Measurements from ENCODE around the gene PKHD1.

Gene PKHD1

DNA sequence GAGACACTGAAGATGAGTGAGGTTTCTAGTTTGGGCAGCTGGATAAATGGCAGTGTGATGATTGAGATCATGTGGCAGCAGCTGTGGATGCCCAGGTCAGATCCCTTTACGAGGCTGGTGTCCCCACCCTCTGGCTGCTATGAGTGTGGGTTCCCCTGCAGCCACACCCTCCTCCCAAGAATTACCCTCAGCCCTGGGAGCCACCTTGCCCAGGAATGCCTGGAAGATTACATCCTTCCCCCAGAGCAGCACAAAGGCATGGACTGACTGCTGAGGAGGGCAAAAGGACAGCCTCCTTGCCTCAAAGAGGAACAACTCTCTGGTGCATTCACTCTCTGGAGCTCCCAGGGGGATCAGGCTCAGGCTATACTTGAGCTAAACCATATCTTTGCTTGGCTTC, 15.0 kb upstream of the PKHD1 start:
- DNase-seq, result no peak

DNA sequence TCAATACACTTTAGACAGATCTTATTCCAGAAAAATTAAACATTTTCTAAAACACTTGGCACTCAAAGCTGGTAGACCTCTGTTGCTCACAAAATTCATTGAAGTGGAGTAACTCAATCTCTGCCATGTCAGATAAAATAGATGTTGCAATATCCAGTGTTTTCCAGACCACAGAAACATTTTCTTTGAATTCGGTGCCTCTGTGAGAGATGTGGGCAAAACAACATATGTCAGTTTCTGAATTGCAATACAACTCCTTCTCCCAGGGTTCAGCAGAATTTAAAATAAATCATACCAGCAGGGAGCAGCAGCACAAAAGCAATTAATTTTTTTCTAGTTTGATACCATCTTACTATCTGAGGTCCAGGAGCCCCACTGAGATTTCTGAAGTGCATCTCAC, 11.3 kb upstream of the PKHD1 start:
- no peak for DNase-seq

DNA sequence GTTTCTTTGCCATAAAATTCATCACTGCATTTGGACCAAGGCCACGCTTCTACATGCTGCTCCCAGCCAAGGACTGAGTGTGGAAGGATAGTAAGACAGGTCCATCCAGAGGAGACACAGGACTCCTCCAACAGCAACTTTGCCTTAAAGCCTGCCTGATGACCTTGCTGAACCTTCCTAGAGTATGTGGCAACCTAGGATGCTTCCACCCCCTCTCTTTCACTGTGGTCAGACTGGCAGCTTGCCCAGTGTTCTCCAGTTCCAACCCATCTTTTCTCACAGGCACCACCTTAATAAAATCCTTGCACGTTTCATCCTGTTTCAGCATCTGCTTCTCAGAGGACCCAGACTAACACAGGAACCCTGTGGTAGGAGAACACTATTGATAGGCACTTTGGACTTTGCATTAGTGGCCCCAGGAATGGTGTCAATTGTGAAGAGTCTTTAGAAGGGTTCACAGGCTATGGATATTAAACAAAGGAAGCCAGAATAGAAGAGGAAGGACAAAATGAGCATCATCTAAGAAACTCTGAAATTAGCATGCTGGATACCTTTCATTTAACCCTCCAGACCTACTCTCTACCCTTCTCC, 2.4 kb upstream of the PKHD1 start:
- no peak for DNase-seq

DNA sequence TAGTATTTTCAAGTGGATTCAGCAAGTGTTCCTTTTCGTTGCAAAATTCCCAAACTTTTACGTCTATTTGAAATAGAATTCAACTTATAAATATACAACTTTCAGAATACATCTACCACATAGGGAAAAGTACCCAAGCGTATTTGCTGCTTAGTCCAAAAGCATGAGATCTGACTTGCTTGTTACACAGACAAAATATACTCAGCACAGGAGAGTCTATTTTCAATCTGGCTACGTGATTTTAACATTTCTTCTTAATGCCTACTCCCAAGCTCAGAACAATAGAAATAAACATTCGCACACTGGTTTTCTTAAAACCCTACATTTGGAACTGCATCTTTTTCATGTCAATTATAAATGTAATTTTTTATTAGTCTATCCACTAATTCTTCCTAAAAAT, 672 bp downstream of the PKHD1 start:
- DNase-seq, result no peak

DNA sequence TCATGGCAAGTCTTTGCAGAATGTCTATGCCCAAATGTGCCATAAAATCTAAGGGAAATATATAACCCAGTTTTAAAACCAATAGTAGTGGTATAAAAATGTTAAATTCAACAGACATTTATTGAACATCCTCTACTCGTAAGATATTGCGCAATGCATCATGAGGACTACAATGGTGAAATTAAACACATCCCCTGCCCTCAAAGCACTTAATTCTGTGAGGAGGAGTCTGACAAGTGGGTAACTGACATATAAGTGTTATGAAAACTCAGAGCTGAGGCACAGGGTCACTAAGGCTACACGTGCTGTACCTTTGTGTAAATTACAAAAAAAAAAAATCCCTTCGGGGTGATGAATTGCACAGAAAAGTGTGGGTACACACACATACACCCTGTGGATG, 6.2 kb downstream of the PKHD1 start:
- DNase-seq, result no peak

DNA sequence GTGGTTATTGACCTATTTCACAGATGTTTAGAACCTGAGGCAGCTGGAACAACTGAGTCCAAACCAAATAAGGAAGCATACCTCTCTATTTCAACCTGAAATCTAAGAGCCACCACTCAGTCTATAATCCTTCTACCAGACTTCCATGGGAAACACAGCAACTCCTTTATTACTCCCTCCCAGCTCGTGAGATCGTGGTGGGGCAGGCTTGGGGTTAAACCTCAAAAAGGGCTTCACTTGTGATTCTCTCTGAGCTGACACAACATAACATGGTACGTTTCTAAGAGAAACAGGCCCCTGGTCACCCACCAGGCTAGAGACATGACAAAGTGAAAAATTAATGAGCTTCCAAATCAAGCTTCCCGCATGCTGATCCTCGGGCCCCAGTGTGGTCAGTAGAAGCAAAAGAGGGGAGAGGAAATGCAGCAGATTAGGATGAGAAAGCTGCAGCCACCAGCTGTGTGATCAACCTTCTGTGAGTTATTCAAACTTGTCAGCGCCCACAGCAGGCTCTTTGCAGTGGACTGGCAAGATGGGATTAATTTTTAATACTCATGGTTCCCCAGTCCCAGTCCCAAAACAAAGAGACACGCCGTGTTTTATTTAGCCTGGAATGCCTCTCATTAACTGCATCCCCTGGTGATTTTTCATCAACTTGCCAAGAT, 9.3 kb downstream of the PKHD1 start:
- DNase-seq, result no peak

DNA sequence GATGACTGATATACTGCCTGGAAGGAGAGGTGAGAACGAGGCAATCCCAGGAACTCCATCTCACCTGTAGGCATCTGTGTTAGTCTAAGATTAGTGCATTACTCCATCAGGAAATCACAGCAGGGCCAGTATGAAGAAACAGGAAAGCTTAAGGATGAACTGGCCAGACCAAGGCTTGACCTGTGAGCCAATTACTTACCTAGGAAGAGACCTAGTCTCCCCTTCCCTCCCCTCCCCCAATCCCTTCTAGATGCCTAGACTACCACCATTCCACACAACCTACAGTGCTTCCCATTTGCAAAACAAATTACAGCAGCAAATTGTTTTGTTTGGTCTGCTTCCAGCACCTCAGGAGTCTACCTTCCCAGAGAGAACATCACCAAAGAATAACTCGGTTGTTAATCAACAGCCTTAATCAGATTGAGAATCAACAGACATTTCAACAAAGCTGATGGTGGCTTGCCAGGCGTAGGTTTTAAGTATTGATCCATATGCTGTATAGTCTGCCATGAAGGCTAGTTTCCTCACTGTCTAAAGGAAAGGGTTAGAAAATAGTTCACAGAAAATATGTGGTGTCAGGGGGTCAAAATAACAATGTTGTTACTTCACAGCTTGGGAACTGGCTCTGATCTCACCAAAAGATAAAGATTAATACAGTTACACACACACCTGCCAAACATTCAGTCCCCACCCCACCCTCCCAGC, 10.1 kb downstream of the PKHD1 start:
- no peak for DNase-seq

DNA sequence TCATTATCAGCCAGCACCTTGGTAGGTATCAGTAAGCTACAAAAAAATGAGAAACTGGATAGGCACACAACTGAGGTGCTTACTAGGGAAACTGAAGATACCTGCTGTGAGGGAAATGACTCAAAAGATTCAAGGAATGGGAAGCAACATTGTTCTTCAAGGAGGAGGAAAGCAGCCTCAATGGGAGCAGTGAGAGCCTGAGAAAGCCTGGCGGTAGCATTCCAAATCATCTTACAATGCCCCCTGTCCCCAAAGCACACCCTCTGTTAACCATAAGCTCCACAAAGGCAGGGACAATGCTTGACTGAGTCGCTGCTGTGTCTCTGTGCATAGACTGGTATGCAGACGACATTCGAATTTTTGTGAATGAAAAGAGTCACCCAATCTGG, 10.6 kb downstream of the PKHD1 start:
- DNase-seq, result no peak

DNA sequence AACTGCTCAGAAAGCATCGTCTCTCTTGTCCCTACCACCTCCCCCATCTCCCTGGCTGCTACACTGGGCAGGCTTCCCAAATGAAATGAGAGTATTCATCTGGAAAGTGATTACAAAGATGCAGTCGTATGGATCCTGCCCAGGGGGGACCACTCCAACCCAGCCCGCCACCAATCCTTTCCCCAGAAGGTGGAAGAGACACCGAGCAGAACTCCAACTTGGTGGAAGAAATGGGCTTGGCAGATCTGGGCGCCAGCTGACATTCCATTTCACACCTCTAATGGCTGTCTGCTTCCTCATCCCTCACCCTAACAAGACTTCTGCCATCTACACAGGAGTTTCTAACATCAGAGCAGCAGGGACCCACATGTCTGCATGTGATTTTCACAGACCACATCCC, 12.7 kb downstream of the PKHD1 start:
- DNase-seq, result no peak

DNA sequence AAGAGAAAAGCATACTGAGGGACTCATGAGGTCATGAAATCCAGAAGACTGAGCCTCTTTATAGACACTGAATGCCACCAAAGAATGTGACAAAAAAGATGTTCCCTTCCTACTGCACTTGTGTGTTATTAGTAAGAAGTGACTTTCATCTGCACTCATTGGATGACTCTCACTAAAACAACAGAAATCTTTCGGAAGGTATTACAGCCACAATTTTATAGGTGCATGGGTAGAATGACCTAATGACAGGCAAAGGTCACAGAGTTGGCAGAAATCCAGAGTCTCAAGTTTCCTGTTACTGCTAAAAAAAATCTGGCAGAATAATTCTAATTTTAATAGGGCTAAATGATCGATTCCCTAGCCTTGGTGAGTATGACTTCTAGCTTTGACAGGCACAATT, 13.3 kb downstream of the PKHD1 start:
- DNase-seq, result no peak

DNA sequence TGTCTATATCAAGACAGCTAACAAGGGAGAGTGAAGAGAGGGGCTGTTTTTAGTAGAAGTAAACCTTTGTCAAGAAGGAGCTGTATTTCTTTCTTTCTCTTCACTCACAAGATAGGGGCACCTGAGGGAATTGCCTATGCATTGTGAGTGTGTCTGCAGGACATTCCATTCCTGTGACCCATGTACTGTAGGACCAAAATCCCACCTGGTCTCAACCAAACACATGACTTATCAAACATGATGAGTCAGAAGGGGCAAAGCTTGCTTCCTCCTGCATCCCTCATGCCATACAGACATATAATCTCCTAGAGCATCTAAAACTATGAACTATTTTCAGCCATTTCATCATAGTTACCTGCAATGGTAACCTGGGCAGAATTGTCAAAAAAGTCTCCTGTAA, 21.8 kb downstream of the PKHD1 start:
- no peak for DNase-seq

DNA sequence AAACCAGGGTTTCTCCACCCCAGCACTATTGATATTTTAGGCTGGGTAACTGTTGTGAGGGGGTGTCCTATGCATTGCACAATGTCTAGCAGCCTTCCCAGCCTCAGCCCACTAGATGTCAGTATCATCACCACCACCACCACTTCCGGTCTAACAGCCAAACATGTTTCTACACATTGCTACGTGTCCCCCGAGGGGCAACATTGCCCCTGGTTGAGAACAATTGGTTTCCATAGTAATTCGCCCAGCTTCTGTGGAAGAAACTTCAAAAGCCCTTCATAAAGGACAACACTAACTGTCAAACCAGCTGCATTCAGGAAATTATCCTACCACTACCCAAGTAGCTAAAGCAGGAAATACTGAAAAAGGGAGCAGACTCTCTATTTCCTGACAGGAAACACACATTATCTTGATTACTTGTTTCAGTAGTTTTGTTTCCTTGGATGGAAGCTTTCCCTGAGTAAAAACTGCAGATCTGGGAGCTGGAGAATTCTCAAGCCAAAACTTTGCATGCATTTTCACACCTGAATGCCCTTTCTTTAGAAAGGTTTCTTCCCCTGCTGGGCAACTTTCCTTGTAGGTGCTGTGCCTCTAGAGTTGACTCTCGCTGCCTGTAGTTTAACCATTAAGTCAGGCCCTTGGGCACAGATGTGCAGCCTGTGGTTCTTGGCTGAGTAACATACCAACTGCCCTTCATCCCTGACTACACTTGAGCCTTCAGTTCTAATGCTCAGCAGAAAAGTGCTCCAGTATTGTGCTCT, 23.6 kb downstream of the PKHD1 start:
- no peak for DNase-seq

DNA sequence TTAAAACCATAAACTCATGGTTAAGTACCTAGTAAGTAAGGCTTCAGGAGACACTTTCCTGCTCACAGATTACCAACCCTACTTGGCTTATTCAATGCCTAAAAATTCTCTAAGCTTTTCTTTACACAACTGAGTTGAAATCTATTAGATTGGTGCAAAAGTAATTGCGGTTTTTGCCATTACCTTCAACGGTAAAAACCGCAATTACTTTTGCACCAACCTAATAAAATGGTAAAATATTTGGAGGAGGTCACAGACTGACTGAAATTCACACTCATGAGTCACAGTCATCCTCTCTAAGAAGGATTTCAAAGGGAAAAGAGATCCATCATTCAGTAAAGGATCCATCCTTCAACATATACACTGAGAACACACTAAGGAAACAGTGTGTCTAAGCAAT, 25.9 kb downstream of the PKHD1 start:
- no peak for DNase-seq

DNA sequence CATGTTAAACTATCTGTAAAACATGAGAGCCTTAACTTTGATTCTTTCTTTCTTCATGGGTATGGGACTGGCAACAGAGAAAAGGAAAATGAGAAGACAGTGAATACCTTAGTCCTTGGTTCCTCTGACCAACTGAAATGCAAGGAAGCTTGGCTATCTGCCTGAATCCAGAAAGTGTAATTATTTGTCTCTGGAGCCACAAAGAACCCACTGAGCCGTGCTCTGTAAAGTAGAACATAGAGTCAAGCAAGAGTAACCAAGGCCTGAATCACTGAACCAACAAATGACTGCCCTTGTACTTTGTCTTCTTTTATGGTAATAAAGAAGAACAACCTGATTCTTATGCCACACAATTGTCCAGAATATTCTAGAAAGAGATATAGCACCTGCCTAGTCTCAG, 27.6 kb downstream of the PKHD1 start:
- no peak for DNase-seq

DNA sequence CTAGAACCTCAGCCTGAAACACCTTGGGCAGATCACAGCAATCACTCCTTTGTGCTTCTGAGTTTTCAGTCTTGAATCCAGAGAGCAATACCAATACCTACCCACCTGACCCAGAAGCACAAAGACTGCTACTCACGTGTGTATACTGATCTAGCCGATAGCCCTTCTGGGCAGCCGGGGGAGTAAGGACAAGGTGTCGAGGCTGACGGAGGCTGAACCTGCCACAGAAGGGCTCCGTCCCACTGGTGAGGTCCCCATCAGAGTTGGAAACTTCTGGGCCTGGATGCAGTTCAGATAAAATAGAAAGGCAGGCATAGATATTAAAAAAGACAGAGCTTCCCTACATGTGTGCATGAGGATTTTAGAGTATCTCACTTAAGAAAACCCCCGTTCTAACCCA, 32.0 kb downstream of the PKHD1 start:
- no peak for DNase-seq

DNA sequence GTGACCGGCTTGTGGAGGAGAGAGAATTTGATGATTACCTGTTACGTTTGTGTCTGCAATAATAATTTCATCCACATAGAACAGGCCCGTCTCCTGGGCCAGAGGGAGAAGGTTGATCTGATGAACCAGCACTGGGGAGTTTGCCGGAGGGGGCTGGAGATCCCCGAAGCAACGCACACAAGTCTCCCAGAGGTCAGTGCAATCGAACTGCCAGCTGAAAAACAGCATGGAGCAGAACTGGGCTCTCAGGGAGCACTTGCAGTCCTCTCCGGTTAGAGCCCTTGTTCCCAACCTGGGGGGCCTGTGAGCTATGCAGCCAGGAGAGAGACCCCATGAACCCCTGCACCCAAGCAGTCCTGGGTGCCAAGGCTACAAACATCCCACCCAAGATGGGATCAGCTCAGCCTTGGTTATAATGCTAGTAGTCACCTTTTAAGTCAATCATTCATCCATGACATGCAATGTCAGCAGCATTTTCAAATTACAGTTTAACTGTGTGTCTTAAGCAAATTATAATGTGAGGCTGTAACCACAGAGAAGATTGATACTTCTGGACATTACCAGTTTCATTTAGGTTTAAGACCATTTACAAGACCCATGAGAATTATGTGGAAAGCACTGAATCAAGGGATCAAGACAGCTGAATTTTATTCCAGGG, 34.2 kb downstream of the PKHD1 start:
- DNase-seq, result no peak

DNA sequence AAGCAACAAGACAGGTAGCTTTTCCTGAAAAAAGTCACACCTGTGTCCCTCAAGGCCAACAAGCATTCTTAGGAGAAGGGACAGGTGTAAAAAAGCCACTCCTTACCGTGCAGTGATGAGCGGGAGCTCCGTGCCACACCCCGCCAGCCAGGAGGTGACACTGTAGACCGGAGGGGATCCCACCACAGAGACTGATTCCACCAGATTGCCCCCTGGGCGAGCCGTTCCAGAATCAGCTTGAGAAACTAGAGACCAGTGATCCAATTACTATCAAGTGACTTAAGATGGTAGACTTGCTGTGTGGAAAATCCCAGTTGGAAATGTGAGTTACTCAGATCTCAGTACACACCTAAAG, 37.4 kb downstream of the PKHD1 start:
- DNase-seq, result no peak

DNA sequence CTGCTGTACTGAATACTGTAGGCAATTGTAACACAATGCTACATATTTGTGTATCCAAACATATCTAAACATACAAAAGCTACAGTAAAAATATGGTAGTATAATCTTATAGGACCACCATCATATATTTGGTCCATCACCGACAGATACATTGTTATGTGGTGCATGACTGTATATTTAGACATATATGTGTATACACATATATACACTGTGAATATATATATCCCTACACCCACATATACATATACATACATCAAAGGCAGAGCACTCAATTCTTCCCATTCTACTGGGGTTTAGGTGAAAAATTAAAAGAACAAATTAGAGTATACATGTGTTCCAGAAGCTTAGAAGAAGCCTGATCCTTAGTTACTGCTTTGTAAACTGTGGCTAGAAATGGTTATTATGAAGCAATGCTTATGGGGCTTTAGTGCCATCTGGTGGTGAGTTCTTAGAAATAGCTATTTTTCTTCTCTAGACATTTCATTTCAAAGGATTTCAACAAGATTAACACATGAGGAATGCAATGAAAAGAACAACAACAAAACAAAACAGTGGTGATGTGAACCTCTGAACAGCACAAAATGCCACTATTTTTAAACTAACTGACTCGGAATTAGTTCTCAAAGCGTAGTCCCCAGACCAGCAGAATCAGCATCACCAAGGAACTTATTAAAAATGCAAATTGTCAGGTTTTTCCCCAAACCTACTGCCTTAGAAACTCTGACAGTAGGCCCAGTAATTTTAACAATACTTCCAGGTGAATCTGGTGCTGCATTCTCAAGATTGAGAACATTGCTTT, 38.0 kb downstream of the PKHD1 start:
- DNase-seq, result no peak

DNA sequence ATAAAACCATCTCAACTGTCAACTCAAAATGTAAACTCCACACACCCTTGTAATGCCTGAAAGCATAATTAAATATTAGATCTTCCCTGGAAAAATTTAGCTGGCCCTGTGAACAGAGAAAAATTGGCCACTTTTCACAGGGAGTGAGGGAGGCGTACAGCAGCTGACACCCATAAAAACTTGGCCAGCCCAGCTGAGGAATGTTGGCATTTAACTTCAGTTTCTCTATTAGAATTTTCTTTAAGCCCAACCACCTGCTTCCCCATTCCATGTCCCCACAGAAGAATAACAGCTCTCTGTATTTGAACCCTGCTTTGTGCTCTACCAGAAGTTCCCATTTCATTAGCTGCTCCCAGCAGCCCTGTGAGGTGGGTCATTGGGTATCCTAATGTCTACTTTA, 41.0 kb downstream of the PKHD1 start:
- DNase-seq, result no peak

DNA sequence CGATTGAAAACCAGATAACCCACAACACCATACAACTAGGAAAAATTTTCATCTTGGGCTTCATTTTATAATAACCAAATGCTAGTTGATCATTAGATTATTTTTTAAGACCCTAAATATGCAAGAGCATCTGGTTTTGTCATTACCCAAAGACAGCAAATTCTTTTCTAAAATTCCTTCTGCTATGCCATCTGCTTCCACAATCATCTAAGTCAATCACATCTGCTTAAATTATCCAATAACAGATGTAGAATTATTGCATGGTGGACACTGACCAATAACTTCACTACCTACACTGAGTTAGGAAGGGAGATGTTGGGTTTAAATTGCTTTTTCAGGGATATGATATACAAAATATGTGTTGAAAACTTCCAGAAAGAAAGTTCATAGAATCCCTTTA, 41.9 kb downstream of the PKHD1 start:
- DNase-seq, result no peak

DNA sequence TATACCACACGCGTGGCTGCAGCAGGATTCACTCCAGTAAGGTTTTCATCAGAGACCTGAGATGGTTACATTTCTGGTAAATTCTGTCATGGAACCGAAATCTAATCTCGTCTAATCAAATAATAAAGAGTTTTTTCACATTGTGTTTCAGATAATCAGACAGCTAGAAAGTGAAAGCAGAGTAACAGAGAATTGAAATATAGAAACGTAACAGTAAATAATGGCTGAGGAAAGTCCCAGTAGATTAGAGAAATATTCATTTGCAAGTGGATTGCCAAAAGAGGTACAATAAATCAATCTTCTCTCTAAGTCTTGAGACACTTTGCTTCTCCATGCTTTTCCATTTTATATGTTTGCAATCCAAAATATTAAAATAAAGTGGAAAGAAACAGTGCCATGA, 42.4 kb downstream of the PKHD1 start:
- DNase-seq, result no peak

DNA sequence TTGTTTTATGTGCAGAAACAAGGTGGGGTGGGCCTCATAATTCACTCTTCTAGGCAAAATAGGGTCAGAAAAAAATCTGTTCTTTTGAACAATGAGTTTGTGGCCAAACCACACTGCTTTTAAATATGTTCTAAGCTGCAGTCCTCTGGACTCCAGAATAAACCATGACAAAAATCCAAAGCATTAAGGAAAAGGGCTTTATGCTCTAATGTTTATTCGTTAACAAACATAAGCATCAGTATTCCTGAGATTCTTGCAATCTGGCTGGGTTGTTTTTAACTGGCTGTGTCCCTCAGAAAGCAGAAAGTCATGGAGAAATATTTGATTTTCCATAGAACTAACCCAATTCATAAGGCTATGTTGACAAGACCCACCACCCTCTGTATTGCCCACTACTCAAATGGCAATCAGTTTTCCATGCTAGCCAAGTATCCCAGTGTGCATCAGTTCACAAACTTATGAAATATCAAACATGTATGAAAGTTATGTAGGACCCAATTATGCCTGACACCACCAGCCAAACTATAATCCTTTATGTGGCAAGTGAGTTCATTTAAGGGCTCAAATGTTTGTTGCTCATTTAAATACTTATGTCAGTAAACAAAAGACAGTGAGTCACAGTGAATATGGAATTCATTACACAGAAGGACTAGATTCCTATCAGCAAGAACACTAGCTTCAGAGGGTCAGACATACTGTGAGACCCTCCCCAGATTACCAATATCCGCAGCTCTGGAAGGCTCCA, 45.1 kb downstream of the PKHD1 start:
- no peak for DNase-seq

Data from NCI-H187 (cell line).